NOMO-1 (cell line): ENCODE data around the gene TTLL4.

Experiments
- DNase-seq, 2 experiments: peaks; one replicate each; lab custom pipeline; 2025; ENCODE audit not compliant: unreplicated experiment in 2 of 2; lab: John Stamatoyannopoulos, UW

TTLL4 gene

GRCh38 chr2:218716070-218716469, 5.4 kb downstream of the TTLL4 start:
- DNase-seq, result no peak

- DNase-seq, result peak in 1 of 2 experiments; percentile 3
Observed at GRCh38 chr2:218717262-218717661, 6.6 kb downstream of the TTLL4 start.

- no peak for DNase-seq
Observed at GRCh38 chr2:218718058-218718457, 7.4 kb downstream of the TTLL4 start.

GRCh38 chr2:218719457-218719856, 8.8 kb downstream of the TTLL4 start:
- no peak for DNase-seq

GRCh38 chr2:218720048-218721041, 9.7 kb downstream of the TTLL4 start:
- no peak for DNase-seq

GRCh38 chr2:218721488-218721887, 10.9 kb downstream of the TTLL4 start:
- no peak for DNase-seq

GRCh38 chr2:218721934-218722333, 11.3 kb downstream of the TTLL4 start:
- DNase-seq, result no peak

GRCh38 chr2:218722419-218722818, 11.8 kb downstream of the TTLL4 start:
- no peak for DNase-seq

GRCh38 chr2:218722876-218723785, 12.5 kb downstream of the TTLL4 start:
- peak in 1 of 2 experiments; percentile 23 for DNase-seq

- DNase-seq, result no peak
Observed at GRCh38 chr2:218726004-218726574, 15.5 kb downstream of the TTLL4 start.

GRCh38 chr2:218727502-218728165, 17.0 kb downstream of the TTLL4 start:
- peak; percentile 62 to 71 for DNase-seq

GRCh38 chr2:218729640-218730039, 19.0 kb downstream of the TTLL4 start:
- DNase-seq, result no peak

GRCh38 chr2:218732052-218732760, 21.6 kb downstream of the TTLL4 start:
- DNase-seq, result peak in 1 of 2 experiments; percentile 0

GRCh38 chr2:218732761-218733158, 22.1 kb downstream of the TTLL4 start:
- no peak for DNase-seq

- peak; percentile 78 to 80 for DNase-seq
Observed at GRCh38 chr2:218733171-218734021, 22.8 kb downstream of the TTLL4 start.

- DNase-seq, result no peak
Observed at GRCh38 chr2:218734190-218734975, 23.7 kb downstream of the TTLL4 start.

- no peak for DNase-seq
Observed at GRCh38 chr2:218736531-218736930, 25.9 kb downstream of the TTLL4 start.

GRCh38 chr2:218743068-218743467, 32.4 kb downstream of the TTLL4 start:
- peak; percentile 24 to 54 for DNase-seq
